RCC 7860 (cell line): ENCODE results near the gene FERMT2.

ENCODE experiments used
- DNase-seq: peaks from one replicate; pipeline ENCODE4 v3.0.0-alpha.2; 2015; ENCODE audit warnings: low spot score
- FAIRE-seq: peaks from 2 replicates; lab custom pipeline; 2012; peaks lifted over from hg19 to GRCh38; lab: Jason Lieb, UNC

The FERMT2 gene

DNA sequence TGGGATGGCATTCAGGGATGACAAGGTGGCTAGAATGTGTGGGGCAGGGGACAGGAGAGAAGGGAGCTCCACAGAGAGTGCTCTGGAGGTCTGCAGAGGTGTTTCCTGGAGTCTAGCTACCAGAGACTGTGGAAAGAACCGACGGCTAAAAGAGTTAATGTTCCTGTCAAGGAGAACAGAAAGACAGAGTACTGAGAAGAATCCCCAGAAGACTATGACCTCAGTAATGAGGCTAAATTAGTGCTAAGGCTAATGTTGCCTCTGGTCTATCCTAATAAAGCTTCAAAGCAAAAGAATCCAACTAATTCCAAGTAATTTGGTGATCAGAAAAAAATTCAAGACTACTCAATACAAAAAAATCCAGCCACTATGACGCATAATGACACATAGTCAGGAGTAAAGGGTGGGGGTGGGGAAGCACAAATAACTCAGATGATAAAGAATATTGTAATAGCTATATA is 44.7 kb downstream of the FERMT2 start:
- DNase-seq, result peak; percentile 72
- FAIRE-seq, result peak; percentile 78

DNA sequence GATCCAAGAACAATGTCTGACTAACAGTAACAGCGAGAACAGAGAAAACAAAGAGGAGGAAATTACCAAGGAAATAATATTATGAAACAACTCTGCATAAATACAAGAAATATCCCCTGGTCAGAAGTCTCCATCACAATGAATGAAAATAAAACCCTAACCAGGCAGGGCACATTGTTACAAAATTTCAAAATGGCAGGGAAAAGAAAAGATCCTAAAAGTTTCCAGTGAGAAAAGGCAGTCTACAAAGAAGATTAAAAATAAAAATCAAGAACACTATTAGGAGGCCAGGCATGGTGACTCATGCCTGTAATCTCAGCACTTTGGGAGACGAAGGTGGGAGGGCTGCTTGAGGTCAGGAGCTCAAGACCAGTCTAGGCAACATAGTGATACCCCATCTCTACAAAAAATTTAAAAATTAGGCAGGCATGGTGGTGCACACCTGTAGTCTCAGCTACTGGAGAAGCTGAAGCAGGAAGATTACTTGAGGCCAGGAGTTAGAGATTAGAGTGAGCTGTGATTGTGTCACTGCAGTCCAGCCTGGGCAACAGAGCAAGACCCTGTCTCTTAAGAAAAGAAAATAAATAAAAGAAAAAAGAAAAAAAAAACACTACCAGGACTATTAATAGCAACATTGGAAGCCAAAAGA is 47.8 kb downstream of the FERMT2 start:
- FAIRE-seq (peak; percentile 8), DNase-seq (no peak)

DNA sequence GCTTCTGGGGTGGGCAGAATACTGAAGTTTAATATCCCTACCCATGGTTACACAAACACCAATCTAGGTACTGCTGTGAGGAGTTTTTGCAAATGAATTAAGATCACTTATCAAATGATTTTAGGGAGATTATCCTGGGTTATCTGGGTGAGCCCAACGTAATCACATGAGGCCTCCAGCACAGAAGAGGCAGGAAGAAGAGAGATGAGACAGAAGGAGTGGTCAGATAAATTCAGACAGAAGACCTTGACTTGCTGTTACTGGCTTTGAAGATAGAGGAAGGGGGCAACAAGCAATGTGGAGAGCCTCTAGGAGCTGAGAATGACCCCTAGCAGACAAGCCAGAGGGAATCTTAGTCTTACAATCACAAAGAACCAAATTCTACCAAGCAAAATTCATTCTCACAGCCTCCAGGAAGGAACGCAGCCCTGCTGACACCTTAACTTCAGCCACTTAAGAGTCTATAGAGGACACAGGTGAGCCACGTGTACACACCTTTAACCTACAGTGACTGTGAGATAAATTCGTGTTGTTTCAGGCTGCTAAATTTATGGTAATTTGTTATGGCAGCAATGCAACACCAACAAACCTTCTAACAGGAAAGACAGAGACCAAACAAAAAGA is 49.4 kb downstream of the FERMT2 start:
- no peak for FAIRE-seq
- DNase-seq, result no peak

- FAIRE-seq (no peak), DNase-seq (no peak)
Measured at GRCh38 chr14:52900731-52901130, 50.1 kb downstream of the FERMT2 start.

DNA sequence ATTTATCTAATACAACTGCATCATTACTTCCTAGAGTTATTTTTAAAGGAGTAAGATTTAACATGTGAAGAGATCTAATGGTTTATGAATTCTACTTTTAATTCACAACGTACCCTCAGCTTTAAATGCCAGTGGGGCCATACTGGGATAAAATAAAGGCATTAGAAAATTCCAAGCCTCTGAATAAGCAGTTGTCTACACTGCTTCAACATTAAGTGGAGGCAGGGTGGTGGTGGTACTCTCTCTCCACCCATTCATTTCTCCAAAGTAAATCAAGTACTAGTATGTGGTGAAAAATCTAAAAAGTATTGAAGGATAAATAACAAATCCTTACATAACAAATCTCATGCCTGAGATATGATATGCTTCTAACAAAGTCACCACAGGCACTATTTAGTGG is 52.4 kb downstream of the FERMT2 start:
- FAIRE-seq (peak; percentile 42), DNase-seq (no peak)

DNA sequence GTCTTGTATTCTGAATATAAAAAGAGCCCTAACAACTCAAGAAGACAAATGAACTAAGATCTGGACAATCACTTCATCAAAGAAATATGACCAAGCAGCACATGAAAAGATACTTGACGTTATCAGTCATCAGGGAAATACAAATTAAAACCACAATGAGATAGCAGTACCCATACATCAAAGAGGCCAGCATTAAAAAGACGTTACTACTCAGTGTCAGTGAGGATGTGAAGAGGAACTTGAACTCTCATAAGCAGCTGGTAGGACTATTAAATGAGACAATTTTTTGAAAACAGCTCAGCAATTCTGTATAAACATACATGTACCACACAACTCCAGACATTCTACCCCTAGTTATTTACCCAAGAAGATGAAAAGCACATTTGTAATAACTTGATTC is 55.9 kb downstream of the FERMT2 start:
- peak; percentile 38 for FAIRE-seq
- peak; percentile 37 for DNase-seq

DNA sequence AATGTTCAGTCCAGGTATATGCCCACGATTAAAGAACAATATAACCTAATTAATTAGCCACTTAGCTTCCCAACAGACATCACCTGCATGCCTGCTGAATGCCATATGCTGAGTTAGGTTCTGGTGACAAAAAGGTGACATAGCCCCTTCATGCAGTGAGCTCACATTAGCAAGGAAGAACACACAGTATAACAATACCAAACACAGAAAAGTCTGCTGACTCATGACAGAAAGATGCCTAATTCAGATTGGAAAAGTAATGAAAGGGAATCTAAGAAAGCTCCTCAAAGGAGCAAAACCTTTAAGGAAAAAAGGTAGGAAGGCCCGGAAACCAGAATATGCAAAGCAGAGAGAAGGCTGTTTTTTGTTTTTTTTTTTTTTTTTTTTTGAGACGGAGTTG is 59.0 kb downstream of the FERMT2 start:
- FAIRE-seq (no peak), DNase-seq (no peak)

GRCh38 chr14:52888839-52889838 is 61.7 kb downstream of the FERMT2 start:
- FAIRE-seq, result no peak
- no peak for DNase-seq

GRCh38 chr14:52888159-52888558 is 62.7 kb downstream of the FERMT2 start:
- FAIRE-seq (no peak), DNase-seq (no peak)

- no peak for DNase-seq
- FAIRE-seq, result no peak
Measured at GRCh38 chr14:52885230-52885629, 65.6 kb downstream of the FERMT2 start.

DNA sequence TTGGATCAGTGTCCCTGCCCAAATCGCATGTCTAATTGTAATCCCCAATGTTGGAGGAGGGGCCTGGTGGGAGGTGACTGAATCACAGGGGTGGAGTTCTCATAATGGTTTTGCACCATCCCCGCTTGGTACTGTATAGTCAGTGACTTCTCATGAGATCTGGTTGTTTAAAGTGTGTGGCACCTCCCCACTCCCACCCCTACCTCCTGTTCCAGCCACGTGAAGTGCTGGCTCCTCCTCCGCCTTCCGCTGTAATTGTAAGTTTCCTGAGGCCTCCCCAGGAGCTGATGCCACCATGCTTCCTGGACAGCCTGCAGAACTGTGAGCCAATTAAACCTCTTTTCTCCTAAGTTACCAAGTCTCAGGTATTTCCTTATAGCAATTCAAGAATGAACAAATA is 67.2 kb downstream of the FERMT2 start:
- FAIRE-seq, result no peak
- no peak for DNase-seq

DNA sequence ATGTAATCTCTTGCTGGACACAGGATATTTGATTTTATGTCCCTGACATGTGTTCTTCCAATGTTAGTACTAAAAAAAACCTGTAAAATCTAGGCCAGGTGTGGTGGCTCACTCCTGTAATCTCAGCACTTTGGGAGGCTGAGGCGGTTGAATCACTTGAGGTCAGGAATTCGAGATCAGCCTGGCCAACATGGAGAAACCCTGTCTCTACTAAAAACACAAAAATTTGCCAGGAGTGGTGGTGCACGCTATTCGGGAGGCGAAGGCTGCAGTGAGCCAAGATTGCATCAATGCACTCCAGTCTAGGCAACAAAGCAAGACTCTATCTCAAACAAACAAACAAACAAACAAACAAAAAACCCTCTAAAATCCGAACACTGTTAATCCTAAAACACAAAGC is 68.0 kb downstream of the FERMT2 start:
- no peak for DNase-seq
- FAIRE-seq, result no peak

DNA sequence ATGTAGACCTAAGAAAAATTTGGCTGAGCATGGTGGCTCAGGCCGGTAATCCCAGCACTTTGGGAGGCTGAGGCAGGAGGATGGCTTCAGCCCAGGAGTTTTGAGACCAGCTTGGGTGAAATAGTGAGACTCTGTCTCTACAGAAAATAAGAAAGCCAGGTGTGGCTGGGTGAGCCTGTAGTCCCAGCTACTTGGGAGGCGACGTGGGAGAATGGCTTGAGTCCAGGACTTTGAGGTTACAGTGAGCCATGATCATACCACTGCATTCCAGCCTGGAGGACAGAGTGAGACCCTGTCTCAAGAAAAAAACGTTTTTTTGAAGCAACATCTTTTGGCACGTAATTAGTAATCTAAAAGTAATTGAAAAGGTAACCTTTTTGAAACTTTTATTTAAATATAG is 70.9 kb downstream of the FERMT2 start:
- DNase-seq (peak; percentile 19), FAIRE-seq (peak; percentile 11)

DNA sequence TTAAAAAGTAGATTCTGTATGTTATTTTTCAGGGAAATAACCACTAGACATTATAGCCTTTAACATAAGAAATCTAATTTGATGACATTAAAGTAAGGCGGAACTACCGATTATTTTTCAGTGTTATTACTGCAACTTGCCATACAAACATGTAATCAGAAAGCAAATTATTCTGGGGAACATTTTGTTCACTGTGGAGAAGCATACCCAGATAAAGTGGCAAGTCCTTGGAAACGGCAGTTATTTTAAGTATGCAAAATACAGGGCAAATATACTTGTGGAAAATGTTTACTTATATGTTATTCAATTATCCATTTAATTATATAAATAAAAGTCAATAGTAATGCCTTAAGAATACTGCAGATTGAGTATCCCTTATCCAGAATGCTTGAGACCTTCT is 71.9 kb downstream of the FERMT2 start:
- FAIRE-seq (no peak), DNase-seq (no peak)

DNA sequence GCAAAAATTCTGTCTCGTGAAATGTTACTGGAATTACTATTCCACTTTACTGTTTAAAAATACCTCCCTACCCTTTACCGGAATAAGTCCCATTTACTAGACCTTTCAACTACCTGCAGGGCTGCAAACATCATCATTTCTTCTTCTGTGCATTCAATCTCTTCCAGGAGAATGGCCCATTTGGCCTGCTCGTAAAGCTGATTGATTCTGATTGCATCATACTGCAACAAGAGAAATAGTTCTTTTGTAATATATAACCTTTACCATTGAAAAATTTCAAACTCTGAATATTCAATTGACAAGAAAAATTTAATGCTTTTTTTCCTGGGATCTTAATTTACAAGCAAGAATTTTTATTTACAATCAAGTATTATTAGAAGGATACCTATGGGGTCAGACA is 72.4 kb downstream of the FERMT2 start:
- DNase-seq, result no peak
- no peak for FAIRE-seq

DNA sequence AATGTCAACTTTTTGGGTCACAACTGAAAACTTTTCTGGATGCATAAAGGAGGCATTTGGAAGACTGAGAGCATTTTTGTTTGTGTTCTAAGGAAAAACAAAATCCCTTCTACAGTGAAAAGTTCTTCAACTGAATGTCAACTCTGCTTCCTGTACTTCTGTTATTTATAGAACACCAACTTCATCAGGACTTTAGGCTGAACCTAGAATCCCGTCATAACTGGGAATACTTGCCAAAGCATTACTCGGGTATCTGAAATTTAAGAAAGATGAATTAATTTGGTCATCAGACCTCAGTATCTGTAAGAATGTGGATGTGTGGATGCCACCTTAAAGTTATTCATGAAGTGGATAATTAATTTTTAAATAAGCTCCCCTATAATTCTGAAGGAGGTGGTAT is 73.2 kb downstream of the FERMT2 start:
- FAIRE-seq (no peak), DNase-seq (no peak)

GRCh38 chr14:52876806-52877205 is 74.0 kb downstream of the FERMT2 start:
- DNase-seq, result no peak
- FAIRE-seq, result no peak

DNA sequence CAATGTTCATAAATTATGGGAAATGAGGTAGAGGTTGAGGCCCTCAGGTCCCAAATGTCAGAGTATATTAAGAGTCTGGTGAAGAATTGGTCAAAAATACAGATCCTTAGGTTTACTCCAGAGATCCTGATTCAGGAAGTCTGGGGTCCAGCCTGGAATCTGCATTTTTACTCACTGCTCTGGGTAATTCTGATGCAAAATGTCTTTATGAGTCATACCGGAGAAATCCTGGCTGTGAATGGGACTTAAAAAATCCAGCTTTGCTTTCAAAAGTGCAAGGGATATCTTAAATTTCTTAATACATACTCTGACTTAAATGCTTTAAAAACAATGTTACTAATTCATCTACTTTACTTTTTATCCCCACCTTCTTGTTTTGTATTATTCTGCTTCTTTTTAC is 74.5 kb downstream of the FERMT2 start:
- DNase-seq, result no peak

GRCh38 chr14:52875707-52876106 is 75.1 kb downstream of the FERMT2 start:
- FAIRE-seq (no peak), DNase-seq (no peak)

More for the DNA sequence above, 74.5 kb downstream of the FERMT2 start:
- FAIRE-seq, result no peak

DNA sequence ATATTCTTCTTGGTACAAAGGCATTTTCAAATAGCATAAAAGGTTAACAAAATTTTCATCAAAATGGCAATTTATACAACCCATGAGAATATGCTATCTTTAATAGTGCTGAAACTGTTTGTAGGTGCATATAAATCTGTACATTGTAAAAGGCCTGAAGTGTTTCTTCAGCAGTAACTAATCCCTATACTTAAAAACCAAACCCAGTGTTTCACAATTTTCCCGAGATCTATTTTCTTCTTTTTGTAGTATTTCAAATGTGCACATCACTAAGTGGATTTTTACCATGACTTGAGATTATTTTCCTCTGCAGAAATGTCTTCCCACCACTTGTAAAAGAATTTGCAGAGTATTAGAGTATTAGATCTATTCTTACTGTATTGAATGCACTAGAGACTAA is 76.5 kb downstream of the FERMT2 start:
- DNase-seq, result no peak
- no peak for FAIRE-seq

DNA sequence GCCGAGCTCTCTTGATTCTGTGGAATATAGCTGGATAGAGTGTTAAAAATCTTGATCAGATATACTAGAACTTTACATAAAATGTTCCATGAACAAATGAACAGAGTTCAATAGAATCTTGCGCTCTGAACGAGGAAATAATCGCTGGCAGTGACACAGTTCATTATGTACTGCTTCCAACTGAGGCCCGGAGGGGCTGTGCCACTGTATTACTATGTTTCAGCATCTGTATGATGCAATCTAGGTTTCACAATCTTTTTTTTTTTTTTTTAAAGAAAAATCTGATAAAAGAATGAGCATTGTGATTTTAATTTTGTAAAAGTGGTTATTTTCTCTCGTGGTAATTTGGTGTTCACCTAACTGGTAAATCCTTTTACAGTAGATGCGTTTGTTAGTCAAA is 77.2 kb downstream of the FERMT2 start:
- FAIRE-seq, result no peak

GRCh38 chr14:52873065-52873464 is 77.8 kb downstream of the FERMT2 start:
- DNase-seq (no peak), FAIRE-seq (no peak)

More for the DNA sequence above, 77.2 kb downstream of the FERMT2 start:
- DNase-seq, result no peak
